T-helper 2 cell treated with Interferon-gamma antibody and Interleukin-4, amounts not matched to agents 5 μg/mL and 100 μg/mL, for 36 hours (primary cell): Measurements from ENCODE around the gene BBS1.

Experiments
- DNase-seq: peaks from one replicate; pipeline ENCODE4 v3.0.0; 2021; ENCODE audit warnings: low spot score
- H3K27ac Mint-ChIP-seq: one replicate; pipeline ENCODE4 v1.8.0; 2021; ENCODE audit warnings: mild to moderate bottlenecking, mixed read lengths
- H3K27me3 Mint-ChIP-seq: one replicate; pipeline ENCODE4 v1.8.0; 2021; ENCODE audit warnings: low read depth, mixed read lengths
- H3K36me3 Mint-ChIP-seq: one replicate; pipeline ENCODE4 v1.8.0; 2021; ENCODE audit warnings: low read depth, mixed read lengths
- H3K4me1 Mint-ChIP-seq: one replicate; pipeline ENCODE4 v1.8.0; 2021; ENCODE audit warnings: low read depth, mixed read lengths
- H3K4me3 Mint-ChIP-seq: one replicate; pipeline ENCODE4 v1.8.0; 2022; ENCODE audit warnings: mild to moderate bottlenecking, moderate library complexity, mixed read lengths
- H3K9me3 Mint-ChIP-seq: one replicate; pipeline ENCODE4 v1.8.0; 2021; ENCODE audit warnings: mixed read lengths

BBS1 gene

DNA sequence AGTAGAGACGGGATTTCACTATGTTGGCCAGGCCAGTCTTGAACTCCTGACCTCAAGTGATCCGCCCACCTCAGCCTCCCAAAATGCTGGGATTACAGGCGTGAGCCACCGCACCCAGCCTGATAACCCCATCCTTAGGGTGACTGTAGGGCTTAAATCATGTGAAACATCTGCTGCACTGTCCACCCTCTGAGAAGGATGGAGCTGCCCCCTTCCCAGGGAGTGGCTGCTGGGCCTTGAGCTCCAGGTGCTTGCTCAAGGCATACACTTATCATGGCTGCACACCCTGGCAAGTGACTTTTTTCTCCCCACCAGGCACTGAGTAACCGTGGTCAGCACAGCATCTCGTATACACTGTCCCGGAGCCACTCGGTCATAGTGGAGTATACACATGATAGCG, 38.4 kb upstream of the BBS1 start:
- no peaks in the 10 kb centered on the region for H3K9me3 Mint-ChIP-seq
- peaks cover 10% of the 10 kb centered on the region for H3K4me1 Mint-ChIP-seq
- H3K4me3 Mint-ChIP-seq: no peak overlapping the region
- H3K27ac Mint-ChIP-seq: no peak overlapping the region
- H3K27me3 Mint-ChIP-seq: no peaks in the 10 kb centered on the region
- peaks cover 2% of the 10 kb centered on the region for H3K36me3 Mint-ChIP-seq
- DNase-seq: no peak

DNA sequence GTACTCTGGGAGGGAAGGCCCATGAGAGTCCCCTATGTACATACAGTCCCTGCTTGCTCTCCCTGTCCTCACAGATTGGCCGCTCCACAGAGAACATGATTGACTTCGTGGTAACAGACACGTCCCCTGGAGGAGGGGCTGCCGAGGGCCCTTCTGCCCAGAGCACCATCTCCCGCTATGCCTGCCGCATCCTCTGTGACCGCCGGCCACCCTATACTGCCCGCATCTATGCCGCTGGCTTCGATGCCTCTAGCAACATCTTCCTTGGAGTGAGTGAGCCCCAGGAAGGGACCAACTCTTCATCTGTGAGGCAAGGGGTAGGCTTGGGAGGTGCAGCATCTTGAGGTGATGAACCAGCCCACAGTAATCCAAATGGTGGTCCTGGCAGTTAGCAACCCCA, 37.3 kb upstream of the BBS1 start:
- Mint-ChIP-seq H3K4me1 (peaks cover 4% of the 10 kb centered on the region), H3K27ac (no peak overlapping the region), H3K27me3 (no peaks in the 10 kb centered on the region), H3K9me3 (no peaks in the 10 kb centered on the region), H3K36me3 (peaks cover 2% of the 10 kb centered on the region), H3K4me3 (no peak overlapping the region)
- no peak for DNase-seq

GRCh38 chr11:66473608-66474515, 36.6 kb upstream of the BBS1 start:
- H3K27me3 Mint-ChIP-seq: no peaks in the 10 kb centered on the region
- no peak overlapping the region for H3K4me3 Mint-ChIP-seq
- H3K27ac Mint-ChIP-seq: no peak overlapping the region
- DNase-seq: no peak
- peaks cover 6% of the 10 kb centered on the region for H3K4me1 Mint-ChIP-seq
- no peaks in the 10 kb centered on the region for H3K9me3 Mint-ChIP-seq
- H3K36me3 Mint-ChIP-seq: peaks cover 2% of the 10 kb centered on the region

DNA sequence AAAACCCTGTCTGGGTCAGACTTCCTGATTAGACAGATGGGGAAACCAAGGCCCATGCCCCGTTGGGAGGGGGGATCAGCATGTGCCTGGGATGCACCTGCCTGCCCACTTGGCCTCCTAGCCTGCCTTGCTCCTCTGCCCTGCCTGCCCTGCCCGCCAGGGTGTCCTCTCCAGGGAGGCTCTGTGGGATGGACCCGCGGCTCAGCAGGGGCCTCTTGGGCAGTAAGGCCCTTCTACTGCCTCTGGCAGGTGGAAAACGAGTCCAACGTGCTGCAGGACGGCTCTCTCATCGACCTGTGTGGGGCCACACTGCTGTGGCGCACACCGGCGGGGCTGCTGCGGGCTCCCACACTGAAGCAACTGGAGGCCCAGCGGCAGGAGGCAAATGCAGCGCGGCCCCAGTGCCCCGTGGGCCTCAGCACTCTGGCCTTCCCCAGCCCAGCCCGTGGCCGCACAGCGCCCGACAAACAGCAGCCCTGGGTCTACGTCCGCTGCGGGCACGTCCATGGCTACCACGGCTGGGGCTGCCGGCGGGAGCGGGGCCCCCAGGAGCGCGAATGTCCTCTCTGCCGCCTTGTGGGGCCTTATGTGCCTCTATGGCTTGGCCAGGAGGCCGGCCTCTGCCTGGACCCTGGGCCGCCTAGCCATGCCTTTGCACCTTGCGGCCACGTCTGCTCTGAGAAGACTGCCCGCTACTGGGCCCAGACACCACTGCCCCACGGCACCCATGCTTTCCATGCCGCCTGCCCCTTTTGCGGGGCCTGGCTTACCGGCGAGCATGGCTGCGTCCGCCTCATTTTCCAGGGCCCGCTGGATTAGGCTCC, 34.9 kb upstream of the BBS1 start:
- Mint-ChIP-seq H3K27ac (no peak overlapping the region), H3K4me3 (no peak overlapping the region), H3K9me3 (no peaks in the 10 kb centered on the region), H3K4me1 (peaks cover 10% of the 10 kb centered on the region), H3K36me3 (peaks cover 2% of the 10 kb centered on the region), H3K27me3 (no peaks in the 10 kb centered on the region)
- no peak for DNase-seq

GRCh38 chr11:66476173-66476840, 34.1 kb upstream of the BBS1 start:
- H3K4me3 Mint-ChIP-seq: no peak overlapping the region
- no peaks in the 10 kb centered on the region for H3K27me3 Mint-ChIP-seq
- H3K9me3 Mint-ChIP-seq: no peaks in the 10 kb centered on the region
- DNase-seq: no peak
- no peaks in the 10 kb centered on the region for H3K36me3 Mint-ChIP-seq
- peak overlapping the region; percentile 39 for H3K27ac Mint-ChIP-seq
- H3K4me1 Mint-ChIP-seq: peaks cover 13% of the 10 kb centered on the region

GRCh38 chr11:66476841-66477251, 33.6 kb upstream of the BBS1 start:
- Mint-ChIP-seq H3K4me1 (peaks cover 15% of the 10 kb centered on the region), H3K27me3 (no peaks in the 10 kb centered on the region), H3K4me3 (no peak overlapping the region), H3K27ac (peak overlapping the region; percentile 39), H3K36me3 (no peaks in the 10 kb centered on the region), H3K9me3 (no peaks in the 10 kb centered on the region)
- DNase-seq: no peak

GRCh38 chr11:66477263-66478201, 32.9 kb upstream of the BBS1 start:
- Mint-ChIP-seq H3K27ac (peak overlapping the region; percentile 41), H3K9me3 (no peaks in the 10 kb centered on the region), H3K4me3 (peak overlapping the region; percentile 34), H3K27me3 (no peaks in the 10 kb centered on the region), H3K4me1 (peaks cover 17% of the 10 kb centered on the region), H3K36me3 (peaks cover under 1% of the 10 kb centered on the region)
- no peak for DNase-seq

DNA sequence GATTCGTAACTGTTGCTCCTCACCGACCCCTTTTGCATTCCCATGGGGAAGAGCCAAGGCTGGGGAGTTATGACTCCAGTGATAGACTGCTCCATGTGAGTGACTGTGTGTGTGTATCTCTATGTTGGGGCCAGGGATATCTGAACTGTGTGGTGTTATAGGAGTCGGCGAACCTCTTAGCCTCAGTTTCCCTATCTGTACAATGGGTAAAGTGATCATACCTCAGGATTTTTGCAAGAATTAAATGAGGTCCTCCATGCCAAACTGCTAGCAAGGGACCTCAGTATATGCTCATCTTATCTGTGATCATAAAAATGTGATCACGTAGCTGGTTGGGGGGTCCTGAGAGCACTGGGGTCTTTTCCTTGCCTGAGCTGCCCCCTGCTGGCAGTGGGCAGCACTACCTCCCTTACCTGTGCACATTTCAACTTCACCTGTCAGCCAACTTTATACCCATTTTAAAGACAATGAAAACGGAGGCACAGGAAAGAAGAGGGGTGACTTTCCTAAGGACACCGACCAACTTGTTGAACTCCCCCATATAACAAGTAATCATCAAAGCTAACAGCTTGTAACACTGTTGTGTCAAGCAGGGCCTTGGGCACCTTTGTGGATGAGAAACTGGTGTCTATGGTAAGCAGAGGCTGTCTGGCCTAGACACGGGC, 31.6 kb upstream of the BBS1 start:
- no peak for DNase-seq
- peaks cover 3% of the 10 kb centered on the region for H3K36me3 Mint-ChIP-seq
- H3K27me3 Mint-ChIP-seq: no peaks in the 10 kb centered on the region
- H3K27ac Mint-ChIP-seq: peak overlapping the region; percentile 88
- H3K4me1 Mint-ChIP-seq: peaks cover 23% of the 10 kb centered on the region
- peak overlapping the region; percentile 88 for H3K4me3 Mint-ChIP-seq
- H3K9me3 Mint-ChIP-seq: no peaks in the 10 kb centered on the region

GRCh38 chr11:66479394-66480116, 30.9 kb upstream of the BBS1 start:
- Mint-ChIP-seq H3K4me1 (peaks cover 23% of the 10 kb centered on the region), H3K36me3 (peaks cover 3% of the 10 kb centered on the region), H3K27me3 (no peaks in the 10 kb centered on the region), H3K4me3 (peak overlapping the region; percentile 88), H3K27ac (peak overlapping the region; percentile 88), H3K9me3 (no peaks in the 10 kb centered on the region)
- no peak for DNase-seq

DNA sequence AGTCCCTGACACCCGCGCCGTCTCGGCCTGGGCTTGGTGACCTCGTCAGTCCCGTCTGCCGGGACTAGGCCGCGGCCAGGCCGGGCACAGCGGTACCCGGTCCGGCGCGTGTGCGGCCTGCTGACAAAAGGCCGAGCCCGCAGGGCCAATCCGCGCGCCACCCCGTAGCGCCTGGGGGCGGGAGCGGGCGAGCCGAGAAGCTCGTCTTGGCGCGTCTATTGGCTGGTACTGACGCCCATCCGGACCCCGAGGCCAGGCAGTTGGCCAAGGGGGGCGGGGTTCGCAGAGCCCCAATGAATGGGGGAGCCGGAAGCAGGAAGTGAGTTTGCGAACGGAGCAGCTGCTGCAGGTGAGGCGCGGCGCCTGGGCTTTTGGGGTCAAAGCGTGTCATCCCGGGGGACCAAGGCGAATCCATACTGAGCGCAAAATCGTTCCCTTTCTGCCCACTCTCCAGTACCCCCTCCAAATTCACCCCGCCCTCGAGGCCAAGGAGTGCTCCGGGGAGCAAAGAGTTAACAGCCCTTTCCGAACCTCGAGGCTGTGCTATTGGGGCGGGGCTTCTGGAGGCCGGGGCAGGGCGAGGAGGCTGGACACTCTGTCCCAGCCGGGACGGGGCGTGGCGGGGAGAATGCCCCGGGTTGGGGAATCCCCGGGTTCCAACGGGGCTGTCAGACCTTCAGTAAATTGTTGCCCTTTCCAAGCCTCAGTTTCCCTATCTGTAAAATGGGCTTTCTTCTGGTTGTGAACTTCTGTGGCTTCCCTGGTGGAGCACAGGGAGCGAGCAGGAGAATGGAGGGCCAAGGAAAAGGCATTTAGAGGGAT, 30.1 kb upstream of the BBS1 start, which contains the start of gene DPP3:
Gene DPP3, plus strand, starts transcription at position 318 of the 822 bp plus-strand sequence. CDS start 1,767 bp downstream, outside the sequence.
- H3K9me3 Mint-ChIP-seq: no peaks in the 10 kb centered on the region
- peak within 1 kb of the TSS; percentile 88 for H3K4me3 Mint-ChIP-seq
- peak; percentile 98 for DNase-seq
- peaks cover 23% of the 10 kb centered on the region for H3K4me1 Mint-ChIP-seq
- H3K27ac Mint-ChIP-seq: peak within 1 kb of the TSS; percentile 88
- H3K27me3 Mint-ChIP-seq: no peaks in the 10 kb centered on the region
- peaks cover 4% of the 10 kb centered on the region for H3K36me3 Mint-ChIP-seq

DNA sequence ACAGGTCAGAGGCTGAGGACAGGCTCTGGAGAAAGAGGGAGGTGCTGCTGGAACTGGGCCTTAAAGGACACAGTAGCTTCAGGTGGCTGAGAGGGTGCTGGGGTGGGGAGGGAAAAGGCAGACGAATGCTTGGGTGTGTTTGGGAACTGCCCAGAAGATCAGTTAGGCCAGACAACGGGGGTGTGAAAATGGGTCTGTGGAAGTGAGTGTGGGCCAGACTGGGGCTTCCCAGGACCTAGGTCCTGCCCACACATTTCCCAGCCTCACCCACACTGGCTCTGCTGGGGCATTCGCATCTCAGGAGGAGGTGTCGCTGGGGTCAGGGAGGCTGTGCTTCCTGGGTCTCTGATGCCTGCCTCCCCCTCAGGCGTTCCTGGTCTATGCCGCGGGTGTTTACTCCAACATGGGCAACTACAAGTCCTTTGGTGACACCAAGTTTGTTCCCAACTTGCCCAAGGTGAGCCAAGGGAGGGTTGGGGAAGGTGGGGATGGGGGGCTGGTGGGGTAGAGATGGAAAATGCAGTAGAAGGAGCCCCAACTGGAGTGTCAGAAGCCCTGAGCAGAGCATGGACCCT, 25.5 kb upstream of the BBS1 start:
- Mint-ChIP-seq H3K9me3 (no peaks in the 10 kb centered on the region), H3K27ac (no peak overlapping the region), H3K27me3 (no peaks in the 10 kb centered on the region), H3K36me3 (peaks cover 16% of the 10 kb centered on the region), H3K4me1 (peaks cover 14% of the 10 kb centered on the region), H3K4me3 (no peak overlapping the region)
- no peak for DNase-seq
